Measurements from ENCODE around the gene SOX6. TPM values are rescaled to one million over a fixed set of nuclear protein-coding genes. Genes with fewer than 3 reads are reported as not detected.

Gene SOX6
- total and polyA plus RNA-seq, 12 donors: 0.80 to 43.0 (median 21.2) TPM

GRCh38 chr11:16026849-16027248, 329.5 kb downstream of the SOX6 start:
- H3K4me3 ChIP-seq: no peak overlapping the region
- no peaks in the 10 kb centered on the region for H3K9me3 ChIP-seq
- peaks cover 0 to 6% (median 0%) of the 10 kb centered on the region in 9 donors for H3K36me3 ChIP-seq
- H3K27me3 ChIP-seq: no peaks in the 10 kb centered on the region
- no peak overlapping the region for H3K27ac ChIP-seq
- 96 to 98% methylated on average over 2 of the region's 2 CpGs for WGBS, 2 donors
- TF ChIP-seq CTCF (IDR thresholded peaks at IDR 0.05): no peak
- peaks cover 0 to 12% (median 3%) of the 10 kb centered on the region in 9 donors for H3K4me1 ChIP-seq
- DNase-seq (no peak), ATAC-seq (no peak)
- intact Hi-C loops (cut with DNase I): no loop called here

GRCh38 chr11:16018931-16019330, 337.4 kb downstream of the SOX6 start:
- no peaks in the 10 kb centered on the region for H3K9me3 ChIP-seq
- H3K4me3 ChIP-seq: no peak overlapping the region
- DNase-seq (no peak), ATAC-seq (no peak)
- intact Hi-C loops (cut with DNase I): no loop called here
- TF ChIP-seq CTCF (IDR thresholded peaks at IDR 0.05): no peak
- WGBS, 2 donors: 96% methylated on average over 4 of the region's 4 CpGs
- no peaks in the 10 kb centered on the region for H3K27me3 ChIP-seq
- H3K27ac ChIP-seq: no peak overlapping the region
- H3K4me1 ChIP-seq: peaks cover 0 to 14% (median 0%) of the 10 kb centered on the region in 9 donors
- H3K36me3 ChIP-seq: peaks cover 0 to 9% (median 0%) of the 10 kb centered on the region in 9 donors

- Histone ChIP-seq H3K27ac (no peak overlapping the region), H3K27me3 (no peaks in the 10 kb centered on the region), H3K4me3 (no peak overlapping the region), H3K4me1 (peaks cover 0 to 27% (median 19%) of the 10 kb centered on the region in 9 donors), H3K9me3 (no peaks in the 10 kb centered on the region), H3K36me3 (peaks cover 0 to 9% (median 0%) of the 10 kb centered on the region in 9 donors)
- WGBS, 2 donors: 76 to 83% methylated on average over 2 of the region's 2 CpGs
- intact Hi-C loops (cut with DNase I): no loop called here
- no peak for ATAC-seq
- no peak for TF ChIP-seq CTCF (IDR thresholded peaks at IDR 0.05)
- no peak for DNase-seq
Observed at GRCh38 chr11:16016468-16016829, 339.9 kb downstream of the SOX6 start.

- DNase-seq (no peak), ATAC-seq (no peak)
- Histone ChIP-seq H3K9me3 (no peaks in the 10 kb centered on the region), H3K27ac (no peak overlapping the region), H3K4me3 (no peak overlapping the region), H3K36me3 (peaks cover 0 to 9% (median 0%) of the 10 kb centered on the region in 9 donors), H3K27me3 (no peaks in the 10 kb centered on the region), H3K4me1 (peaks cover 0 to 26% (median 19%) of the 10 kb centered on the region in 9 donors)
- WGBS, 2 donors: 72 to 85% methylated on average over 5 of the region's 5 CpGs
- intact Hi-C loops (cut with DNase I): no loop called here
- TF ChIP-seq CTCF (IDR thresholded peaks at IDR 0.05): no peak
Observed at GRCh38 chr11:16015741-16016467, 340.4 kb downstream of the SOX6 start.
